Measurements from ENCODE around the gene HMGB3.

DNA sequence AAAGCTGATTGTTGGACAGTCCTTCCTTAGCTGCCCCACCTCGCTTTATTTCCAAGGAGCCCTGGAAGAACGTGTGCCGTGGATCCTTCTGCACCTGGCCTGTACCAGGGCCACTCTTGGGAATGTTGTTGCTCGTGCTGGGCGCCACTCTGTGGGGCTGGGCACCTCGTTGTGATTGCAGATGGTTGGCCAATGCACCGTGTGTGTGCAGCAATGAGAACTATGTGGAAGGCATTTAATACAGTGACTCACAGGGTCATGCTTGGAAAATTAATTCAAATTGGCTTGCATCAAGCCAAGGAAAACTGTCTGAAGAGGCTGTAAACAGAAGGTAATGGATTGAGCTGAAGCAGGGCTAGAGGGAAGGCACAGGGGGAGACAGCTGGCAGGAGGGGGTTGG is 47.7 kb upstream of the HMGB3 start:
- TF ChIP-seq EZH2 (IDR thresholded peaks at IDR 0.05; ENCODE audit: insufficient read depth, poor library complexity, severe bottlenecking): no peak
- no peak for TF ChIP-seq EZH2phosphoT487 (IDR thresholded peaks at IDR 0.05; ENCODE audit: insufficient read depth, low read depth)

Measured in GM23248 (cell line).